ENCODE results near the gene PTH2.

The PTH2 gene

DNA sequence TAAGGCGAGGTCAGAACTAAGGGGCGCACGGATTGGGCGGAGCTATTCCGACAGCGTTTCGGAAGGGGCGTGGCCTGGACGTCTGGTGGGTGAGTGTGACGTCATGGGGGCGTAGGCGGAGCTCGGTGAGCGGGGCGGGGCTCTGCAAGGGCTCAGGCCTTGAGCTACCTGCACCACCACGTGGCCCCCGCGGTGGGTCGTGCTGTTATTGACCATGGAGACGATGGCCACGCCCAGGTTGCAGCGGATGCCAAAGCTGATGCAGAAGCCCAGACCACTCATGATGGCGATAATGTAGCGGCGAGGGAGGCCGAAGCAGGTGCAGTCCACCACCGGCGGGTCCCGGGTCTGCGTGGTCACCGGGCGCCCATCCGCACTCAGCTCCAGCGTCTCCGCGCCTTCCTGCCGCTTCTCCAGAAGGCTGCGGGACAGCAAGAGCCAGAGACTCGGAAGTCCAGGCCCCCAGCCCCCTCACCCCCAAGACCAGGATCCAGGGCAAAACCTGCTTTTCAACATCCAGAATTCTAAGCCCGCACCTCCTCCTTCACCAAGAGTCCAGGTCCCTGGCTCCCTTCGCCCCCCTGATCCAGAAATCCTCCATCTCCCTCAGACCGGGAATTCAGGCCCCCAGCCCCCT, 13.3 kb upstream of the PTH2 start:
- TF ChIP-seq, protein P1, sequence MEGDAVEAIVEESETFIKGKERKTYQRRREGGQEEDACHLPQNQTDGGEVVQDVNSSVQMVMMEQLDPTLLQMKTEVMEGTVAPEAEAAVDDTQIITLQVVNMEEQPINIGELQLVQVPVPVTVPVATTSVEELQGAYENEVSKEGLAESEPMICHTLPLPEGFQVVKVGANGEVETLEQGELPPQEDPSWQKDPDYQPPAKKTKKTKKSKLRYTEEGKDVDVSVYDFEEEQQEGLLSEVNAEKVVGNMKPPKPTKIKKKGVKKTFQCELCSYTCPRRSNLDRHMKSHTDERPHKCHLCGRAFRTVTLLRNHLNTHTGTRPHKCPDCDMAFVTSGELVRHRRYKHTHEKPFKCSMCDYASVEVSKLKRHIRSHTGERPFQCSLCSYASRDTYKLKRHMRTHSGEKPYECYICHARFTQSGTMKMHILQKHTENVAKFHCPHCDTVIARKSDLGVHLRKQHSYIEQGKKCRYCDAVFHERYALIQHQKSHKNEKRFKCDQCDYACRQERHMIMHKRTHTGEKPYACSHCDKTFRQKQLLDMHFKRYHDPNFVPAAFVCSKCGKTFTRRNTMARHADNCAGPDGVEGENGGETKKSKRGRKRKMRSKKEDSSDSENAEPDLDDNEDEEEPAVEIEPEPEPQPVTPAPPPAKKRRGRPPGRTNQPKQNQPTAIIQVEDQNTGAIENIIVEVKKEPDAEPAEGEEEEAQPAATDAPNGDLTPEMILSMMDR (IDR thresholded peaks at IDR 0.05; ENCODE audit: insufficient read depth, low read length, poor library complexity, severe bottlenecking), result no peak

DNA sequence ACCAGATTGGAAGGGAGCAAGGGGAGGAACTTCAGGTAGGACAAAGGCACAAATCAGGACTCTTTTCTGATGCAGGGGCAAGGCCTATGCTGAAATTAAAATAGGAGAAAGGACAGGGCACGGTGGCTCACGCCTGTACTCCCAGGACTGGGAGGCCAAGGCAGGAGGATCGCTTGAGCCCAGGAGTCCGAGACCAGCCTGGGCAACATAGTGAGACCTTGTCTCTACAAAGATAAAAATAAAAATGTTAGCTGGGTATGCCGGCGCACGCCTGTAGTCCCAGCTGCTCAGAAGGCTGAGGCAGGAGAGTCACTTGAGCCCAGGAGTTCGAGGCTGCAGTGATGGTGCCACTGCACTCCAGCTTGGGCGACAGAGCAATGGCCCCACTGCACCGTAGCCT, 12.4 kb upstream of the PTH2 start:
- Histone ChIP-seq H3K27me3 (replicated peaks; ENCODE audit: control insufficient read depth, insufficient read depth, low read length) (peaks cover 1% of the 10 kb centered on the region; the same call in 1 of the 2 replicates), H3K36me3 (ENCODE audit: control insufficient read depth, insufficient read depth, low read length) (no peaks in the 10 kb centered on the region), H3K4me3 (replicated peaks; ENCODE audit: low read depth, low read length) (no peak overlapping the region)
- TF ChIP-seq, protein P1 (IDR thresholded peaks at IDR 0.05; ENCODE audit: insufficient read depth, low read length, poor library complexity, severe bottlenecking), result no peak
- DNase-seq (ENCODE audit: extremely low read depth, insufficient read length), result no peak

More for the DNA sequence above, 13.3 kb upstream of the PTH2 start:
- peaks cover 3% of the 10 kb centered on the region; the same call in 1 of the 2 replicates for H3K27me3 ChIP-seq (replicated peaks; ENCODE audit: control insufficient read depth, insufficient read depth, low read length)
- no peaks in the 10 kb centered on the region for H3K36me3 ChIP-seq (ENCODE audit: control insufficient read depth, insufficient read depth, low read length)
- no peak overlapping the region for H3K4me3 ChIP-seq (replicated peaks; ENCODE audit: low read depth, low read length)
- peak; percentile 72 for DNase-seq (ENCODE audit: extremely low read depth, insufficient read length)

DNA sequence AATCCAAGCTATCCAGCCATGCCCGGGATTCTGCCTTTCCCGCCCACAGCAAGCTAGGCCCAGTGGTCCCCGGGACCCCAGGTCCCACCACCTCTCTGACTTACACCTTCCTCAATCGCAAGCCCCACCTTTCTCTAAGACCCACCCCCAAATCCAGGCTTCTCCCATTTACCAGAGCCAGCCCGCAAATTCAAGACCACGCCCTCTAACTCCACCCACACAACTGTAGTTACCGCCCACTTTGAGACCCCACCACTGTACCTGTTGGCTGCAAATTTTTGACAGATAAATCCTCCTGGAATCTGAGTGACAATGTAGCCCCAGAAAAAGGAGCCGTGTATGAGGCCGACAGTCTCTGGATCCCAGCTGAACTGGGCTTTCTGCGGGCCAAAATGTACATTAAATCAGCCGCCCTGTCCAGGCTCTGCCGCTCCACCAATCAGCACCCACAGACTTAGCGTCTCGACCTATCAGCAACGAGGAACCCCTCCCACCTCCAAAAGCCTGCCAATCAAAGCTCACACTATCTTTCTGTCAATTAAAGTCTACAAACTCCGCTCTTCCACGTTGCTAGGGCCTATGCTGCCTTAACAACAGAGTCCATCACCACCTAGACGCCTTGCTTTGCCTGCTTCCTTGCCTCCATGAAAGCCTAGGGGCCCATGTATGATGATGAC, 11.8 kb upstream of the PTH2 start:
- TF ChIP-seq, protein P1 (IDR thresholded peaks at IDR 0.05; ENCODE audit: insufficient read depth, low read length, poor library complexity, severe bottlenecking), result no peak
- no peak for DNase-seq (ENCODE audit: extremely low read depth, insufficient read length)
- no peak overlapping the region for H3K4me3 ChIP-seq (replicated peaks; ENCODE audit: low read depth, low read length)
- peaks cover 1% of the 10 kb centered on the region; the same call in 1 of the 2 replicates for H3K27me3 ChIP-seq (replicated peaks; ENCODE audit: control insufficient read depth, insufficient read depth, low read length)
- no peaks in the 10 kb centered on the region for H3K36me3 ChIP-seq (ENCODE audit: control insufficient read depth, insufficient read depth, low read length)

DNA sequence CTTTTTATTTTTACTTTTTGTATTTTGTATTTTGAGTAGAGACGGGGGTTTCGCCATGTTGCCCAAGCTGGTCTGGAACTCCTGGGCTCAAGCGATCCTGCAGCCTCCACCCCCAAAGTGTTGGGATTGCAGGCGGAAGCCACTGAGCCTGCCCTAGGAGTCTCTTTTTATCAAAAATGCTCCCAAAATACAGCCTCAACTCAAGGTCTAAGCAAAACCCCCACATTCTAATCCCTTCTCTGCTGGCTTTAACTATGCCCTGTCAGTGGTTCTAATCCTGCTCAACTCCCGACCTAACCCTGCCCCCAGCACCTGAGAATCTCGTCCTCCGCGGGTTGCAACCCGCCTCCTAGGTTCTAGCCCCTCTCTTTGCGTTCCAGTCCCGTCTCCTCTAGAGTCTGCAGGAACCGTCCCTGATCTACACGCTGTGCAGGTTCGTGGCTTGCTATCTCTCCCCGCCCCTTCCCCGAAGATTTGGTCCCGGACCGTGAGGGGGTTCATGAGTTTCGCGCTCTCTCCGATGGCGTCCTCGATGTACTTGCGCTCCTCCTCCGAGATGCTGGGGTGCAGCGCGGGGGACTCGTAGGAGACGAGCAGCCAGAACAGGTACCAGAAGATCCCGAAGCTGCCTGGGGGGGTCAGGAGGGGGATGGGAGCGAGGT, 10.1 kb upstream of the PTH2 start:
- TF ChIP-seq, protein P1 (IDR thresholded peaks at IDR 0.05; ENCODE audit: insufficient read depth, low read length, poor library complexity, severe bottlenecking), result no peak
- H3K27me3 ChIP-seq (replicated peaks; ENCODE audit: control insufficient read depth, insufficient read depth, low read length), result peaks cover 1% of the 10 kb centered on the region
- H3K36me3 ChIP-seq (ENCODE audit: control insufficient read depth, insufficient read depth, low read length), result no peaks in the 10 kb centered on the region
- H3K4me3 ChIP-seq (replicated peaks; ENCODE audit: low read depth, low read length), result no peak overlapping the region
- DNase-seq (ENCODE audit: extremely low read depth, insufficient read length), result no peak

DNA sequence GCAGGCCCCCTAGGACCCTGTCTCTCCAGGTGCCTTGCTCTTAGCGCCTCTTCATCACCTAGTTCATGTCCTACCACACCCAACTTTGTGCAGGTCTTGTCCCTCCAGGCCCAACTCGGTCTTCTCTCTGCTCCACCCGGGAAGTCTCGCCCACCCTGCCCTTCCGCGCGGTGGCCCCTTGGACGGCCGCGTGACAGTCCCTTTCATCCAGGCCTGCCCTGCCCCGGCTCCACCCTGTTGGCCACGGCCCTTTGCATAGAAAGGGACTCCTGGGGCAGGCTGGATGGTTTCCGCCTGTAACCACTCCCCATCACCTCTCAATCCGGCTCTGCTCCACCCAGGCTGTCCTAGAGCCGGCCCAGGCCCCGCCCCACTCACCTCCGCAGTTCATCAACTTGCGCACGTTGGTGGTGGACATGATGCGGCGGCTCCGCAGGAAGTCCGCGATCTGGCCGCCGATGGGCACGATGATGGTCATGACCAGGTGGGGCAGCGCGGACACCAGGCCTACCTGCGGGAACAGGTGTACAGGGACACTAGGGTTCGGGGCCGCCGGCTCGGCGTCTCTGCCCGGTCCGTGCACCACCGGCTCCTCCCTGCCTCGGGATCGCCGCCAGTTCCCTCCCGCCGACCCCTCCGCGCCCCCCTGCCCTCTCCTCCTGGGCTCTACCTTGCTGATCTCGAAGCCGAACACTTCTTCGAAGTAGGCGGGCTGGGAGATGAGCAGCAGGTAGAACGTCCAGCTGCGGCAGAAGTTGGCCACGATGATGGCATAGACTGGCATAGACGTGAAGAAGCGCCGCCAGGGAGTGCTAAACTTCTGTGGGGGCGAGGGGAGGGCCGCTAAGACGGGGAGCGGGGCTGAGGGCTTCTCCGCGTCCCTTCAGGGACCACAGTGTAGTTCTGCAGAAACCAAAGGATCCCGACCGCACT, 9.2 kb upstream of the PTH2 start:
- Histone ChIP-seq H3K27me3 (replicated peaks; ENCODE audit: control insufficient read depth, insufficient read depth, low read length) (peaks cover 3% of the 10 kb centered on the region), H3K36me3 (ENCODE audit: control insufficient read depth, insufficient read depth, low read length) (no peaks in the 10 kb centered on the region), H3K4me3 (replicated peaks; ENCODE audit: low read depth, low read length) (no peak overlapping the region)
- no peak for DNase-seq (ENCODE audit: extremely low read depth, insufficient read length)
- TF ChIP-seq, protein P1 (IDR thresholded peaks at IDR 0.05; ENCODE audit: insufficient read depth, low read length, poor library complexity, severe bottlenecking), result no peak

Data from GM06990 (cell line).